HG02623 (cell line): ENCODE data around the gene LNPEP.
"Not testable (repeated sequence)": the region's sequence is repeated elsewhere in the genome, so short reads cannot be mapped to it uniquely, and the experiment has no call there.

Source experiments
- ATAC-seq: cut with Tn5 transposase; IDR thresholded peaks from one replicate; pipeline ENCODE4 v1.9.1; 2021; ENCODE audit warnings: moderate library complexity; ENCODE audit not compliant: unreplicated experiment

LNPEP gene

DNA sequence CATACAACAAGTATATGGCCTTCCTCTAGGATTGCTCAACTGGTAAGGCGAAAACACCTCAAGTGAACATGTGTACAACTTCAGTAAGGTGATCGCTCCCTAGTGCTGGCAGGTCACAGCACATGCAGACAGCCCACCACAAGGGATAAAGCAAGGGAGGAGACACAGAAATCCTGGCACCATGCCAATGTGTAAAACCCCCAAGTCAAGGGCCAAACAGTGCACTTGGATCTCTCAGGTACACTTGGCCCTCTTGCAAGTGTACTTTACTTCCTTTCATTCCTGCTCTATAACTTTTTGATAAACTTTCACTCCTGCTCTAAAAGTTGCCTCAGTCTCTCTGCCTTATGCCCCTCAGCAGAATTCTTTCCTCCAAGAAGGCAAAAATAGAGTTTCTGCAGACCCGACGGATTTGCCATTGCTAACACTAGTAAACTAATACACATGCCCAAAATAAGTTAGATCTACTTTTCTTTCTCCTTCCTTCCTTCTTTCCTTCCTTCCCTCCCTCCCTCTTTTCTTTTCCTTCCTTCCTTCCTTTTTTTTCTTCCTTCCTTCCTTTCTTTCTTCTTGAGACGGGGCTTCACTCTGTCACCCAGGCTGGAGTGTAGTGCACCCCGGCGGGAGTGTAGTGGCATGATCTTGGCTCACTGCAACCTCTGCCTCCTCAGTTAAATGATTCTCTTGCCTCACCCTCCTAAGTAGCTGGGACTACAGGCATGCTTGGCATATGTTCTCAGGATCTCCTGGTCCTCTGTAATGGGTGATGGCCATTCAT is 6.8 kb upstream of the LNPEP start:
- ATAC-seq: no peak

DNA sequence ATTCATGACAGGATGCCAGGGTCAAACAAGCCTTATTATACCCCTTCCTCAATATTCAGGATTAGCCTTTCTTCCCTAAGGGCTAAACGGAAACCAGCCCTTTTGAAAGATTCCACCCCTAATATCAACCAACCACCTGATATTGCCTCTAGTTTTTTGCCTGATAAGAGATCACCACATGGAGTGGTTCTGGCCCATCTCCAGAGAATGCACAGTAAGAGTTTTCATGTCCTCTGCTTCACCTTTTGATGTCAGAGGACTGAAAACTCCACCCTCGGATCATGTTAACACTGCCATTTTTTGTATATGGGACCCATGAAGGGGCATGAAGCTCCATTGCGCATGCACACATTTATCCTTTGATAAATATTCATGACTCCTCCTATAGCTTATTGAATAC is 5.8 kb upstream of the LNPEP start:
- ATAC-seq: no peak

- no peak for ATAC-seq
Measured at GRCh38 chr5:96930589-96930988, 5.3 kb upstream of the LNPEP start.

GRCh38 chr5:96931037-96931436 is 4.8 kb upstream of the LNPEP start:
- not testable (repeated sequence) for ATAC-seq

DNA sequence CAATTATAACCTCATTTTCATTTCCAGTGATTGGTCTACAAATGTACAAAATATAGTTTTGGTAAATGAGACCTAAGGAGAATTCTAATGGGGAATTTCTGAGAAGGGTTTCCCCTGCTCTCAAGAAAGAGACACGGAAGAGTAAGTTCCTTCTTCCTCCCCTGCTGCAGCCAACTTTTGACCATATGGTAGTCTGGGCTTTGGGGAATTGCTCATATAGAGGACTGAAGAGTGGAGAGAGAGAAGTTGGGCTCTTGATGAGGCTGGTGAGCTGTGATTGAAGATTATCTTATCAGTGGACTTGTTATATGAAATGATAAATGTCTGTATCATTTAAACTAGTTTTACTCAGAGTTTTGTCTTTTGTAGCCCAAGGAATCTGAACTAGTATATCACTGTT is 4.3 kb upstream of the LNPEP start:
- ATAC-seq: no peak

DNA sequence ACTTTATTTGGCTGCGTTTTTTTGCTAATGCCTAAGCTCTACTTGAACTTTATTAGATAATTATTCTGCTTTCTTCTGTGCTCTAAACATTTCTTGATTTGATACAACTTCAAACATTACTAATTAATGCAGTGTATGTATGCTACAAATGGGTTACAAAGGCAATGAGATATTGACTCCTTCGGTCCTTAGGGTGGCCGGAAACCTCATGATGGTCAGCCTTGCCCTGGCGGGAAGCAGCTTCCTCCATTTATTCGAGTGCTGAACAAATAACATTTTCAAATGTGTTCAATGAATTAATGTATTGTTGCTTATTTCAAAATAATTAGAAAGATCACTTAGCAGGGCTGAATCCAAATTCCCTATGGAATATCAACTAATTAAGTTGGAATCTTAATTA is 3.9 kb upstream of the LNPEP start:
- no peak for ATAC-seq

DNA sequence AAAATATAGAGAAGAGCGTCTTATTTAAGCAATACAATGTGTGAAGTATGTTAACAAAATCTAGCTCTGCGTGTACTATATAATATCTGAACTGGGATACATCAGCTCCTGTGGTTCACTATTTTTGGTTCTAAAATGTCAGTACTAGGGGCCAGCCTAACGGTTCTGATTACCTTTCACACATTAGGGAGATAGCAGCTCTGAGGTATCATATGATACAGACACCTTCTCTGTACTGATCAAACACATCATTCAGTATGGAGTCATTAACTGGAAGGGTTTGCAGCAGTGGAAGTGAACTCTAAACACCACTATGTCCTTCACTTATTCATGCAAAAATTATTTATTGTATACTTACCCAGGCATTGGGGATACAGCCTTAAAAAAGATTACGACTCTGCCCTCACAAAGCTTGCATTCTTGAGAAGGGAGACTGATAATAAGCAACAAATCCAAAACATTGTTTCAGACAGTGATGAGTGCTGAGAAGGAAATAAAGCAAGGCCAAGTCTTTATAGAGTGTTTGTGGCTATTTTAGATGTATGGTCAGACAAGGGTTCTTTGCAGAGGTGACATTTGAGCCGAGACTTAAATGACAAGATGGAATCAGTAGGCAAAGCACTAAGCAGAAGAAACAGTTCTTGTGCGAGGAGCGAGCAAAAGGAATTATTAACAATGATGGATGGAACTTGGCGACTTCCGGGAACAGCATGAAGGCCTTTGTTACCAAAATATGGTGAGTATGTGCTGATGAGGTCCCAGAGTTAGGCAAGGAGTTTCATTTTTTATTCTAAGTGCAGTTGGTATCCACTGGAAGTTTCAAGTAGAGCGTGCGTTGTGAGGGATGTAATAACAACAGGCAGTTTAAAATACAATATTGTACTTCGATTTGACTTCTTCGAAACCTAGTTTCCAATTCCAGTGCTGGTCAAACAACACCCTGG is 1.8 kb upstream of the LNPEP start:
- ATAC-seq: no peak

DNA sequence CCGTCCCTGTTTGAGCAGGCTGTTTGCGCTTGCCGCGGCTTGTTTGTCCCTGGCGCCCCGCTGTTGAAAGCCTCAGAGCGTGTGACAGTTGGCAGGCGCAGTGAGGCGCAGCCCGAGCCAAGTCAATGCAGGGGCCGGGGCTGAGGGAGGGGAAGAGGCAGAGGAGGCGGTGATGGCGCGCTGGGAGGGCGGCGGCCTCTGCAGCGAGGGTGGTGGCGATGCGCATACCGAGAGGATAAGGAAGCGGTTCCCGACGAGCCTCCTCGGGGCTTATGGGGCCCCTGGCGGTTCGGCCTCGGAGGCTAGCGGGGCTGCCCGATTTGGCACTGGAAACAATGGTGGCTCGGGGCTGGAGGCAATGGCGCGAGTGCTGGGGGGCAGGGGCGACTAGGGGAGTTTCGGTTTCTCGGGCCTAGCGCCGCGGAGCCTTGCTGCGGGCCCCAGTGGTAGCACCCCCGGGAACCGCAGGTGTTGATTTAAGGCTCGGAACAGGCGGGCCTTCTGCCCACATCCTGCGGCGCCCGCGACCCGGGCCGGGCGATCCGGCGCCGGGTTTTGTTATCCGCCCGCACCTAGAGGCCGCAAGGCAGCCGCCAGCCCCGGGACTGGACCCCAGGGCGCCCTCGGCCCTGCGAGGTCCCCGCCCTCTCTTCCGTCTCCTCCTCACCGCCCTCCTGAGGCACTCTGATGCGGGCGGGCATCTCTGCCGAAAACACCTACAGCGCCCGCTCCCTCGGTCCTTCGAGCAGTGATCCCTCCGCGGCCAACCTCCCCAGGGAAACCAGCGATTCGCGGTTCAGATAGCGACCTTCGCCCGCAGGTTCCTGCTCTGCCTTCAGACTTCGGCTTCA is 947 bp upstream of the LNPEP start:
- ATAC-seq: peak; percentile 54

DNA sequence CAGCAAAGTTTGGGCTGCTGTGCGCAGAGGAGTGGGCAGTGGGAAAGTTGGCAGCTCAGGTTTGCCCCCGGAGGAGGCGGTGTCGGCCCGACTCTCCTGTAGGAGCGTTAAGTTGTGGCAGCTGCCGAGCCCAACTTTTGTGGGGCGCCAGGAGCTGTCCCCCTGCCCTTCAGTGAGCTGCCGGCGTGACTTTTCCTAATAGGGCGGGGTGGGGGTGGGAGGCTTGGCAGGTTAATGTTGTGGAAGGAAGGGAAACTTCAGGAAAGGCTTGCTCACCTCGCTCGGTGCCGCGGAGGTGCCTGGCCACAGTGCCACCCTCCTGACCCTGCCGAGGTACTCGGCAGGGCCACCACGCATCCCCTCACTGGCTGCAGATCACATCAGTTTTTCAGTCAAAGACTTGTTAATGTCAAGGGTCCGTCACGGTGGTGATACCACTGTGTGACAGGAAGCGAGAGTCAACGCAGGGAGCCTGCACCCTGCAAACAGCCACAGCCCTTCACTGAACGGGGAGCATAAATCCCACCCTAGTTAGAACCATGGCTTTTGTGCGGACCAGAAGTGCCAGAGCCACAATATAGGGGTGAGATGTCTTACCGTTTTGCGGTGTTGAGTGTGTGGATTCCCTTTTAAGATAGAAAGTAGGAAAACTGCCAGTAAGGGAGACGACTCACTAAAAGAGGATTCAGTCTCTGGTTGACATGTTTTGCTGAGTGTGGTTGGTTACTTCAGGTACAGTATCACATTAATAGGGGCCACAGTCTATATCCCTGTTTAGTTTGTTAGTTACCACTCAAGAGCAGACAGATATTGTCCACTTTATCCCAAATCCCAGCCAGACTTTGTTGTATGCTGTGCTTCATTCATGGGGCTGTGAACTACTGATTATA is 796 bp downstream of the LNPEP start:
- peak; percentile 16 for ATAC-seq

DNA sequence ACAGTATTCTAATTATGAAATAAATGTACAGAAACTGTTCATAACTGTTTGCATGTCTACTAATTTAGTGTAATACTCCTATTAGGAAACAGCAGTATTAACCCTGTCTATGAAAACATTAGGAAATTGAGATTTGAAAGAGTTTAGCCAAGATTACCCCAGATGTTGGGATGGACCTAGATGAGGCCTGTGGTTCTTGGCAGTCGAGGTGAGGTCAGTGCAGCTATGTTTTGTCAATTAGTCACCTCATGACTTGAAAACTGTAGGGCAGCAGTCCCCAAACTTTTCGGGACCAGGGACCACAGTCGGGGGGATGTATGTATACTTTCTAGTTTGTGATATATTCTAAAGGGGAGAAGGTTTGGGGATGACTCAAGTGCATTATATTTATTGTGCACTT is 4.7 kb downstream of the LNPEP start:
- no peak for ATAC-seq

GRCh38 chr5:96941140-96941539 is 5.3 kb downstream of the LNPEP start:
- no peak for ATAC-seq

DNA sequence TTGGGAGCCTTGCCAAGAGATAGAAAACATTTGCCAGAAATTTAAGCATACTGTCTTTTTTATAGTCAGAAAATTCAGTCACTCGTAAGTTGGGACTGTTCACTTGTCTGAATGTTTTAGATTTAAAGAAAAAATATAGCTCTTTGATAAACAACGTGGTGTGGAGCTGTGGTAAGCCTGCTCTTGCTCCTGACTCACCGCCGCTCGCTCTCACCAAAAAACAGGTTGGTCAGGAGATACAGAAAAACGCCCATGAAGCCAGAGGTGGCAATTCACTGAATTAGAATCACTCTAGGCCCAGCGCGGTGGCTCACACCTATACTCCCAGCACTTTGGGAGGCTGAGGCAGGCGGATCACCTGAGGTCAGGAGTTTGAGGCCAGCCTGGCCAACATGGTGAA is 6.2 kb downstream of the LNPEP start:
- no peak for ATAC-seq

DNA sequence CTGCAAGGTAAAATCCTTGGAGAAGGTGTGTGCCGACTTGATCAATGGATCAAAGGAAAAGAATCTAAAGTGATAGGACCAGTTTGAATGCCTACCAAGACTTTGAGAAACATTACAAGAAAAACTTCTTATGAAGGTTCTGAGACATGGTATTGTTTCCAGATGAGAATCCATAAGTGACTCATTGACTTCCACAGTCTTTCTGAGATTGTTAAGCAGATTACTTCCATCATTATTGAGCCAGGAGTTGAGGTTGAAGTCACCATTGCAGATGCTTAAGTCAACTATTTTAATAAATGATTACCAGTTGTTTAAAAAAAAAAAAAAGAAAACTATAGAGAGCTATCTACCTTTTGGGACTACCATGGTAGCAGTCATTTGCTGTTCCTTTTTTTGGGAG is 7.0 kb downstream of the LNPEP start:
- ATAC-seq: no peak

- ATAC-seq: no peak
Measured at GRCh38 chr5:96943799-96944198, 7.9 kb downstream of the LNPEP start.

DNA sequence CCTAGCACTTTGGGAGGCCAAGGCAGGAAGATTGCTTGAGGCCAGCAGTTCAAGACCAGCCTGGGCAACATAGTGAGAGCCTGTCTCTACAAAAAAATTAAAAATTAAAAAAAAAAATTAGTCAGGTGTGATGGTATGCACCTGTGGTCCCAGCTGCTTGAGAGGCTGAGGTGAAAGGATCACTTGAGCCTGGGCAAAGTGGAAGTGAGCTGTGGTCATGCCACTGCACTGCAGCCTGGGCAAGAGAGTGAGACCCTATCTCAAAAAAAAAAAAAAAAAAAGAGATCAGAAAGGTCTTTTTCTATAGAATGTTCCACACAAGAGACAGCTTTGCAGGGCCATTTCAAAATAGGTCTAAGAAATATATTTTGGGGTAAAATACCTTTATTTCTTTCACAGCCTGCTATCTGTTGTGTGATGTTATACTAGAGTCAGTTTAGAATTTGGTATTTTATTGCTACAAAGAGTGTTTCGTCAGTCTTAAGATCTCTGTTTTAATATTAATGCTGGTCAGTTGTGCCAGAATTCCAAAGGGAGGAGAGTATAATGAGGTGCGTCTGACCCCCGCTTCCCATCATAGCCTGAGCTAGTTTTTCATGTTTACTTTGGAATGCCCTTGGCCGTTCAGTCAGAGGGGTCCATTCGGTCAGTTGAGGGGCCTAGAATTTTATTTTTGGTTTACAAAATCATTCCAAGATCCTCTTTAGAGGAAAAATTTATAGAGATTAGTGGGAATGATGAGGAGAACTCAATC is 9.4 kb downstream of the LNPEP start:
- no peak for ATAC-seq

GRCh38 chr5:96946381-96946780 is 10.5 kb downstream of the LNPEP start:
- no peak for ATAC-seq

DNA sequence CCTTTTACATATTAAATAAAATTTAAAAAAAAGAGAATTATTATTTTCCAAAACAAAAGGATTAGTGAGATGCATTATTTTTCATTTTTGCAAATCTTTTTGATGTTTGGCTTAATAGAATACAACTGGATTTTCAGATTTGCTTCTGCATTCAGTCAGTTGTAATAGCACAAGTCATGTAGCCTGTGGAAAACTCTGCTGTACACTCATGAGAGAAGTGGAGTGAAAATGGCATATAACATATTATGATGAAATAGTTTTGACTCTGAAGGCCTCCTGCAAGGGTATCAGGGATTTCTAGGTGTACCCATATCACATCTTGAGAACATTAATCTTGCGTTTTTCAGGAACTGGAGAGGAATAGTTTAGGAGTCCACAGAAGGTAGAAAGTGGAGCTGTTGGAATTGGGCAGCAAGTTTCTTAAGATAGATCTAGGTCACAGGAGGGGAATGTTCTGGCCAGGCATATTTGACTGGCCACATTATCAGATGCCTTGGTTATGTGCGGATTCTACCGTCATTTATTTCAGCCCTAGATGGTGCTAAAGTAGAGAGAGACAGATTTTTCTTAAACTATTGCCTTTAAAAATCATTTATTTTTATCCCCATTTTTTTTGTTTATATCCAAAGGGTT is 16.4 kb downstream of the LNPEP start:
- ATAC-seq: no peak

GRCh38 chr5:96952974-96953730 is 17.3 kb downstream of the LNPEP start:
- no peak for ATAC-seq
